HepG2 (cell line): ENCODE results near the gene KIF1C.
"Not testable (repeated sequence)": the region's sequence is repeated elsewhere in the genome, so short reads cannot be mapped to it uniquely, and the experiment has no call there.

Source experiments
- CBFB ChIP-seq: sonication (generic); formaldehyde crosslinking; IDR thresholded peaks from 2 replicates; pipeline ENCODE4 v1.4.0; 2020; ENCODE audit warnings: missing genetic modification reagents
- ZNF883 ChIP-seq: sonication (generic); formaldehyde crosslinking; IDR thresholded peaks from 2 replicates; pipeline ENCODE4 v1.5.1; 2020; ENCODE audit warnings: mild to moderate bottlenecking, missing genetic modification reagents; ENCODE audit errors: not compliant biosample characterization
- TF ChIP-seq, protein P1 (sequence below): IDR thresholded peaks from 2 replicates; pipeline ENCODE4 v1.6.1; 2016; ENCODE audit warnings: missing compliant biosample characterization, missing genetic modification reagents, borderline replicate concordance
- TF ChIP-seq, protein P2 (sequence below), 2 experiments: fragments of 450-650 bp in 1 of 2; sonication (generic) in 1 of 2; formaldehyde crosslinking in 1 of 2; IDR thresholded peaks; 2 replicates each; pipeline versions ENCODE4 v1.6.1 to v1.8.0; 2016 to 2022; ENCODE audit warnings: antibody characterized with exemption in 1 of 2, mild to moderate bottlenecking in 1 of 2, missing genetic modification reagents in 1 of 2

DNA sequence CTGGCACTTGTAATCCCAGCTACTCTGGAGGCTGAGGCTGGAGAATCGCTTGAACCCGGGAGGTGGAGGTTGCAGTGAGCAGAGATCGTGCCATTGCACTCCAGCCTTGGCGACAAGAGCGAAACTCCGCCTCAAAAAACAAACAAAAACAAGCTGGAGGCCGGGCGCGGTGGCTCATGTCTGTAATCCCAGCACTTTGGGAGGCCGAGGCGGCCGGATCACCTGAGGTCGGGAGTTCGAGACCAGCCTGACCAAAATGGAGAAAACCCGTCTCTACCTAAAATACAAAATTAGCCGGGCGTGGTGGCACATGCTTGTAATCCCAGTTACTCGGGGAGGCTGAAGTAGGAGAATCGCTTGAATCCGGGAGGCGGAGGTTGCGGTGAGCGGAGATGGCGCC, 79.5 kb downstream of the KIF1C start:
- TF ChIP-seq ZNF883, CBFB (CRISPR knock-in tag): not testable (repeated sequence)
- TF ChIP-seq, protein P1, sequence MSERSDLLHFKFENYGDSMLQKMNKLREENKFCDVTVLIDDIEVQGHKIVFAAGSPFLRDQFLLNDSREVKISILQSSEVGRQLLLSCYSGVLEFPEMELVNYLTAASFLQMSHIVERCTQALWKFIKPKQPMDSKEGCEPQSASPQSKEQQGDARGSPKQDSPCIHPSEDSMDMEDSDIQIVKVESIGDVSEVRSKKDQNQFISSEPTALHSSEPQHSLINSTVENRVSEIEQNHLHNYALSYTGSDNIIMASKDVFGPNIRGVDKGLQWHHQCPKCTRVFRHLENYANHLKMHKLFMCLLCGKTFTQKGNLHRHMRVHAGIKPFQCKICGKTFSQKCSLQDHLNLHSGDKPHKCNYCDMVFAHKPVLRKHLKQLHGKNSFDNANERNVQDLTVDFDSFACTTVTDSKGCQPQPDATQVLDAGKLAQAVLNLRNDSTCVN (CRISPR knock-in tag): not testable (repeated sequence)
- TF ChIP-seq, protein P2, sequence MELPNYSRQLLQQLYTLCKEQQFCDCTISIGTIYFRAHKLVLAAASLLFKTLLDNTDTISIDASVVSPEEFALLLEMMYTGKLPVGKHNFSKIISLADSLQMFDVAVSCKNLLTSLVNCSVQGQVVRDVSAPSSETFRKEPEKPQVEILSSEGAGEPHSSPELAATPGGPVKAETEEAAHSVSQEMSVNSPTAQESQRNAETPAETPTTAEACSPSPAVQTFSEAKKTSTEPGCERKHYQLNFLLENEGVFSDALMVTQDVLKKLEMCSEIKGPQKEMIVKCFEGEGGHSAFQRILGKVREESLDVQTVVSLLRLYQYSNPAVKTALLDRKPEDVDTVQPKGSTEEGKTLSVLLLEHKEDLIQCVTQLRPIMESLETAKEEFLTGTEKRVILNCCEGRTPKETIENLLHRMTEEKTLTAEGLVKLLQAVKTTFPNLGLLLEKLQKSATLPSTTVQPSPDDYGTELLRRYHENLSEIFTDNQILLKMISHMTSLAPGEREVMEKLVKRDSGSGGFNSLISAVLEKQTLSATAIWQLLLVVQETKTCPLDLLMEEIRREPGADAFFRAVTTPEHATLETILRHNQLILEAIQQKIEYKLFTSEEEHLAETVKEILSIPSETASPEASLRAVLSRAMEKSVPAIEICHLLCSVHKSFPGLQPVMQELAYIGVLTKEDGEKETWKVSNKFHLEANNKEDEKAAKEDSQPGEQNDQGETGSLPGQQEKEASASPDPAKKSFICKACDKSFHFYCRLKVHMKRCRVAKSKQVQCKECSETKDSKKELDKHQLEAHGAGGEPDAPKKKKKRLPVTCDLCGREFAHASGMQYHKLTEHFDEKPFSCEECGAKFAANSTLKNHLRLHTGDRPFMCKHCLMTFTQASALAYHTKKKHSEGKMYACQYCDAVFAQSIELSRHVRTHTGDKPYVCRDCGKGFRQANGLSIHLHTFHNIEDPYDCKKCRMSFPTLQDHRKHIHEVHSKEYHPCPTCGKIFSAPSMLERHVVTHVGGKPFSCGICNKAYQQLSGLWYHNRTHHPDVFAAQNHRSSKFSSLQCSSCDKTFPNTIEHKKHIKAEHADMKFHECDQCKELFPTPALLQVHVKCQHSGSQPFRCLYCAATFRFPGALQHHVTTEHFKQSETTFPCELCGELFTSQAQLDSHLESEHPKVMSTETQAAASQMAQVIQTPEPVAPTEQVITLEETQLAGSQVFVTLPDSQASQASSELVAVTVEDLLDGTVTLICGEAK (IDR thresholded peaks at IDR 0.05): not testable (repeated sequence)
- TF ChIP-seq, protein P2 (CRISPR knock-in tag; IDR thresholded peaks at IDR 0.05): not testable (repeated sequence)
